Astrocyte (in vitro differentiated cells and primary cell): Measurements from ENCODE around the gene PPARG.

Experiments used
- EZH2 ChIP-seq: IDR thresholded peaks from 2 replicates; pipeline ENCODE4 v1.6.1; 2012; ENCODE audit warnings: mild to moderate bottlenecking, low read length, inconsistent platforms; ENCODE audit not compliant: insufficient read depth
- TF ChIP-seq, protein P1 (sequence below): IDR thresholded peaks from 2 replicates; pipeline ENCODE4 v1.5.1; 2011; ENCODE audit warnings: low read depth, mild to moderate bottlenecking, inconsistent platforms, low read length, moderate library complexity; ENCODE audit not compliant: insufficient read depth

DNA sequence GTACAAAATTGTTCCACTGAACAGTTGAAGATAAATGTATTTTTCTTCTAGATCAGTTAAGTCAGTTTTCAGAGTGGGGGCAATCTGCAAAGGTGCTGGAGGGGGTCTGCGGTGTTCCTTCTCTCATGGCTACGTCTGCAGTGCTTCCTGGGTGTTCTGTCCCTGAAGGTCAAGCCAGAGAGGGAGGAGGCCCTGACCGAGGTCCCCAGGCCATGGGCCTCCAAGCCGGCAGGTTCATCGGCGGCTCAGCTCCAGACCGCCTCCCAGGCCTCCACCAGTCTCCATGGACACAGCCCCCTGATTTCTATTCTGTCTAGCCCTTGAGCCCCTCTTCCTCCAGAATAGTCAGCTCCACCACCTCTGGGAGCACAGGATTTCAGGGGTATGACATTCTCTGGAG lies 166.9 kb downstream of the PPARG start:
- TF ChIP-seq, protein P1, sequence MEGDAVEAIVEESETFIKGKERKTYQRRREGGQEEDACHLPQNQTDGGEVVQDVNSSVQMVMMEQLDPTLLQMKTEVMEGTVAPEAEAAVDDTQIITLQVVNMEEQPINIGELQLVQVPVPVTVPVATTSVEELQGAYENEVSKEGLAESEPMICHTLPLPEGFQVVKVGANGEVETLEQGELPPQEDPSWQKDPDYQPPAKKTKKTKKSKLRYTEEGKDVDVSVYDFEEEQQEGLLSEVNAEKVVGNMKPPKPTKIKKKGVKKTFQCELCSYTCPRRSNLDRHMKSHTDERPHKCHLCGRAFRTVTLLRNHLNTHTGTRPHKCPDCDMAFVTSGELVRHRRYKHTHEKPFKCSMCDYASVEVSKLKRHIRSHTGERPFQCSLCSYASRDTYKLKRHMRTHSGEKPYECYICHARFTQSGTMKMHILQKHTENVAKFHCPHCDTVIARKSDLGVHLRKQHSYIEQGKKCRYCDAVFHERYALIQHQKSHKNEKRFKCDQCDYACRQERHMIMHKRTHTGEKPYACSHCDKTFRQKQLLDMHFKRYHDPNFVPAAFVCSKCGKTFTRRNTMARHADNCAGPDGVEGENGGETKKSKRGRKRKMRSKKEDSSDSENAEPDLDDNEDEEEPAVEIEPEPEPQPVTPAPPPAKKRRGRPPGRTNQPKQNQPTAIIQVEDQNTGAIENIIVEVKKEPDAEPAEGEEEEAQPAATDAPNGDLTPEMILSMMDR: no peak
- no peak for TF ChIP-seq EZH2
